Measurements from ENCODE around the gene SPO11. TPM values are rescaled to one million over a fixed set of nuclear protein-coding genes. Genes with fewer than 3 reads are reported as not detected.

SPO11 gene
- total RNA-seq, 1 experiment from 2014 or later = not detected

DNA sequence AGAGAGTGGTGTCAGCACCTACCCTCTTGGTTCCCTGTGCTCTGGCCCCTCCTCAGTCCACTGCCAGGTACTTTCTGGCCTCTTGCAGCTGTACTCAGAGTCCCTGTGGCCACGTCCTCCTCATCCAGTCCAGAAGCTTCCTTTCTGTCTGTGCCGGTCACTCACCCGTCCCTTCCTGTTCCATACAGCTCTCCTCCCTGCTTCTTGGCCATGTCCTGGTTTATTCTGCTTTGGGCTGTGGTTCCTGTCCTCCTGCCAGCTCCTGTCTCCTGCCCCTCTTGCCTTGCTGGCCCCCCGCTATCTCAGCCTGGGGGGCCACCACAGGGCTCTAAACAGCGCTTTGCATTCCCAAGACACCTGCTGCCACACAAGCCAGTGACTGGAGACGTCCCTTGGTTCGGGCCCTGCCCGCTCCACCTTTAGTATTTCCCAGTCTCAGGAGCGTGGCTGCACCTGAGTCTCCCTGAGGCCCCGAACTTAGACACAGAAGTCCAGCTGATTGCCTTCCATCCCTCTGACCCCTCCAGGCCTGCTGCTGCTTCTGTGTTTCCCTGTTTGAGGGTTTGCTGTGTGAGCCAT lies 46.1 kb downstream of the SPO11 start:
- no TSS peak for BruUV-seq (replicated peaks)
- peaks cover 7% of the 10 kb centered on the region; the same call in 1 of the 2 replicates for H4K20me1 ChIP-seq (ENCODE audit: insufficient read depth)
- no peak overlapping the region for H3K9ac ChIP-seq (ENCODE audit: low read length)
- H3K27ac ChIP-seq (ENCODE audit: low read depth, low read length) = no peak overlapping the region
- H3K4me1 ChIP-seq (ENCODE audit: control insufficient read depth in 1 of 2, insufficient read depth in 2 of 2, low read length in 2 of 2) = no peaks in the 10 kb centered on the region
- RAD21 ChIA-PET (ENCODE audit: low non-redundant PET in 1 of 2, low total read pairs in 2 of 2, uncharacterized antibody in 2 of 2, unreplicated experiment in 2 of 2) = no interaction called here
- H3K4me2 ChIP-seq (ENCODE audit: low read length) = no peak overlapping the region
- H3K36me3 ChIP-seq (ENCODE audit: control insufficient read depth in 1 of 2, insufficient read depth in 2 of 2, low read length in 2 of 2) = peaks cover 54 to 63% of the 10 kb centered on the region in 2 experiments
- no peaks in the 10 kb centered on the region for H3K9me2 ChIP-seq (ENCODE audit: insufficient read depth)
- no peak for ATAC-seq
- POLR2A ChIA-PET = no interaction called here
- intact Hi-C loops (cut with micrococcal nuclease) = no loop called here
- CTCF ChIA-PET = no interaction called here
- H3K79me2 ChIP-seq (ENCODE audit: insufficient read depth, low read length) = peaks cover 3% of the 10 kb centered on the region; the same call in 1 of the 2 replicates
- H2AFZ ChIP-seq (ENCODE audit: low read depth, low read length, poor library complexity, severe bottlenecking) = no peak overlapping the region
- no peaks in the 10 kb centered on the region for H3K27me3 ChIP-seq (ENCODE audit: insufficient read depth, low read length)
- DNase-seq (ENCODE audit: low read depth, low spot score) = no peak
- no peaks in the 10 kb centered on the region for H3K9me3 ChIP-seq (ENCODE audit: control insufficient read depth in 1 of 2, insufficient read depth in 1 of 2, low read depth in 1 of 2, low read length in 2 of 2)
- no peak overlapping the region for H3K4me3 ChIP-seq (replicated peaks in 1 of 2; ENCODE audit: low read depth in 1 of 2, low read length in 2 of 2)
- TF ChIP-seq JUND (IDR thresholded peaks at IDR 0.05) = no peak
- TF ChIP-seq EZH2phosphoT487 (IDR thresholded peaks at IDR 0.05; ENCODE audit: borderline replicate concordance) = no peak

DNA sequence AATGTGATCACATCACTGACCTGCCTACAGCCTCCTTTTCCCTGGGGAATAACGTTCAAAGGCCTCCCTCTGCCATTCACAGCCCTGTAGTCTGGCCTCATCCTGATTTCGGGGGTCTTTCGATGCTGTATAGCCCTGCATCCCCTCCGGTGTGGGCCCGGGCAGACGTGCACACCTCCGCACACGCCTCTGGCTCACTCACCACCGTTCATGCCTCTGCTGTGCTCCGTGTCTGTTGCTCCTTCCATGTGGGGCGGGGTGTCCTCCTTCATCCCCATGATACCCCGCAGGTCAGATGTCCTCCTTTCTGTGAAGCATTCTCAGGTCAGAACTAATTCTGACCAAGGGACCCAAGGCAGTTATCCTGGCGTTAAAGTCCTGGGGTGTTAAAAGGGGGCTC lies 47.7 kb downstream of the SPO11 start:
- POLR2A ChIA-PET = no interaction called here
- no peak for TF ChIP-seq ZFX (IDR thresholded peaks at IDR 0.05)
- no peak for TF ChIP-seq CTCF (IDR thresholded peaks at IDR 0.05 in 2 of 3, conservative IDR thresholded peaks at IDR 0.05 in 1 of 3; ENCODE audit: borderline replicate concordance in 1 of 3, insufficient read depth in 1 of 3, low read depth in 2 of 3, low read length in 2 of 3)
- no peak for TF ChIP-seq POLR2AphosphoS5 (IDR thresholded peaks at IDR 0.05; ENCODE audit: low read depth, low read length)
- TF ChIP-seq ATF3 (IDR thresholded peaks at IDR 0.05) = no peak
- no peak for TF ChIP-seq EZH2 (IDR thresholded peaks at IDR 0.05)
- TF ChIP-seq MAX (IDR thresholded peaks at IDR 0.05) = no peak
- TF ChIP-seq, protein P1, sequence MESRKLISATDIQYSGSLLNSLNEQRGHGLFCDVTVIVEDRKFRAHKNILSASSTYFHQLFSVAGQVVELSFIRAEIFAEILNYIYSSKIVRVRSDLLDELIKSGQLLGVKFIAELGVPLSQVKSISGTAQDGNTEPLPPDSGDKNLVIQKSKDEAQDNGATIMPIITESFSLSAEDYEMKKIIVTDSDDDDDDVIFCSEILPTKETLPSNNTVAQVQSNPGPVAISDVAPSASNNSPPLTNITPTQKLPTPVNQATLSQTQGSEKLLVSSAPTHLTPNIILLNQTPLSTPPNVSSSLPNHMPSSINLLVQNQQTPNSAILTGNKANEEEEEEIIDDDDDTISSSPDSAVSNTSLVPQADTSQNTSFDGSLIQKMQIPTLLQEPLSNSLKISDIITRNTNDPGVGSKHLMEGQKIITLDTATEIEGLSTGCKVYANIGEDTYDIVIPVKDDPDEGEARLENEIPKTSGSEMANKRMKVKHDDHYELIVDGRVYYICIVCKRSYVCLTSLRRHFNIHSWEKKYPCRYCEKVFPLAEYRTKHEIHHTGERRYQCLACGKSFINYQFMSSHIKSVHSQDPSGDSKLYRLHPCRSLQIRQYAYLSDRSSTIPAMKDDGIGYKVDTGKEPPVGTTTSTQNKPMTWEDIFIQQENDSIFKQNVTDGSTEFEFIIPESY (IDR thresholded peaks at IDR 0.05; ENCODE audit: extremely low read depth, insufficient replicate concordance, low read length) = no peak
- TF ChIP-seq ZNF274 (IDR thresholded peaks at IDR 0.05; ENCODE audit: low read depth, low read length) = no peak
- no peak for TF ChIP-seq SIN3A (IDR thresholded peaks at IDR 0.05; ENCODE audit: low read depth)
- no peak for TF ChIP-seq EGR1 (IDR thresholded peaks at IDR 0.05; ENCODE audit: low read depth)
- TF ChIP-seq SP1 (IDR thresholded peaks at IDR 0.05; ENCODE audit: low read depth) = no peak

More for the DNA sequence above, 47.7 kb downstream of the SPO11 start:
- BruUV-seq (replicated peaks) = no TSS peak
- Histone ChIP-seq H4K20me1 (ENCODE audit: insufficient read depth) (peaks cover 7% of the 10 kb centered on the region; the same call in 1 of the 2 replicates), H3K27me3 (ENCODE audit: insufficient read depth, low read length) (no peaks in the 10 kb centered on the region), H3K9me2 (ENCODE audit: insufficient read depth) (no peaks in the 10 kb centered on the region), H3K9ac (ENCODE audit: low read length) (no peak overlapping the region), H3K4me3 (replicated peaks in 1 of 2; ENCODE audit: low read depth in 1 of 2, low read length in 2 of 2) (no peak overlapping the region), H3K4me1 (ENCODE audit: control insufficient read depth in 1 of 2, insufficient read depth in 2 of 2, low read length in 2 of 2) (no peaks in the 10 kb centered on the region), H3K9me3 (ENCODE audit: control insufficient read depth in 1 of 2, insufficient read depth in 1 of 2, low read depth in 1 of 2, low read length in 2 of 2) (no peaks in the 10 kb centered on the region), H3K79me2 (ENCODE audit: insufficient read depth, low read length) (peaks cover 3% of the 10 kb centered on the region; the same call in 1 of the 2 replicates), H3K4me2 (ENCODE audit: low read length) (no peak overlapping the region), H3K36me3 (ENCODE audit: control insufficient read depth in 1 of 2, insufficient read depth in 2 of 2, low read length in 2 of 2) (peaks cover 38 to 49% of the 10 kb centered on the region in 2 experiments; a peak in 3 of 4 replicates), H2AFZ (ENCODE audit: low read depth, low read length, poor library complexity, severe bottlenecking) (no peak overlapping the region), H3K27ac (ENCODE audit: low read depth, low read length) (no peak overlapping the region)
- intact Hi-C loops (cut with micrococcal nuclease) = no loop called here
- ChIA-PET CTCF (no interaction called here), RAD21 (ENCODE audit: low non-redundant PET in 1 of 2, low total read pairs in 2 of 2, uncharacterized antibody in 2 of 2, unreplicated experiment in 2 of 2) (no interaction called here)
- DNase-seq (ENCODE audit: low read depth, low spot score) (no peak), ATAC-seq (no peak)
